Measurements from ENCODE around the gene OPHN1. TPM values are rescaled to one million over a fixed set of nuclear protein-coding genes. Genes with fewer than 3 reads are reported as not detected.

Gene OPHN1
- total and polyA plus RNA-seq, 7 donors, result 0.92 to 19.4 (median 6.9) TPM

- WGBS, 2 donors, result 63 to 88% methylated on average over 3 of the region's 3 CpGs
- Histone ChIP-seq H3K27me3 (no peaks in the 10 kb centered on the region), H3K36me3 (peaks cover 0 to 11% (median 0%) of the 10 kb centered on the region in 4 donors), H3K9me3 (no peaks in the 10 kb centered on the region), H3K27ac (no peak overlapping the region), H3K4me1 (no peaks in the 10 kb centered on the region), H3K4me3 (no peak overlapping the region)
- no peak for DNase-seq
- TF ChIP-seq POLR2A (IDR thresholded peaks at IDR 0.05) (no peak), CTCF (IDR thresholded peaks at IDR 0.05) (no peak), POLR2AphosphoS5 (IDR thresholded peaks at IDR 0.05) (no peak), EP300 (IDR thresholded peaks at IDR 0.05) (no peak)
- intact Hi-C loops (cut with DNase I), result no loop called here
These were observed 240.1 kb downstream of the OPHN1 start for GRCh38 chrX:68193234-68193633.

GRCh38 chrX:68190799-68191198 is 242.5 kb downstream of the OPHN1 start:
- Histone ChIP-seq H3K36me3 (peaks cover 0 to 9% (median 0%) of the 10 kb centered on the region in 4 donors), H3K9me3 (no peaks in the 10 kb centered on the region), H3K27me3 (no peaks in the 10 kb centered on the region), H3K4me3 (no peak overlapping the region), H3K4me1 (no peaks in the 10 kb centered on the region), H3K27ac (no peak overlapping the region)
- no peak for DNase-seq
- TF ChIP-seq POLR2AphosphoS5 (IDR thresholded peaks at IDR 0.05), result no peak
- no peak for TF ChIP-seq CTCF (IDR thresholded peaks at IDR 0.05)
- TF ChIP-seq POLR2A (IDR thresholded peaks at IDR 0.05), result no peak
- no peak for TF ChIP-seq EP300 (IDR thresholded peaks at IDR 0.05)
- WGBS, 2 donors, result 88 to 92% methylated on average over 2 of the region's 2 CpGs
- intact Hi-C loops (cut with DNase I), result no loop called here

GRCh38 chrX:68186552-68187262 is 246.6 kb downstream of the OPHN1 start:
- no peaks in the 10 kb centered on the region for H3K27me3 ChIP-seq
- WGBS, 2 donors, result 8 to 20% methylated on average over 2 of the region's 2 CpGs
- no peaks in the 10 kb centered on the region for H3K9me3 ChIP-seq
- intact Hi-C loops (cut with DNase I), result no loop called here
- H3K36me3 ChIP-seq, result peaks cover 0 to 7% (median 0%) of the 10 kb centered on the region in 4 donors
- no peaks in the 10 kb centered on the region for H3K4me1 ChIP-seq
- H3K27ac ChIP-seq, result no peak overlapping the region
- no peak overlapping the region for H3K4me3 ChIP-seq
- TF ChIP-seq EP300 (IDR thresholded peaks at IDR 0.05), result no peak
- no peak for TF ChIP-seq POLR2AphosphoS5 (IDR thresholded peaks at IDR 0.05)
- no peak for TF ChIP-seq CTCF (IDR thresholded peaks at IDR 0.05)
- TF ChIP-seq POLR2A (IDR thresholded peaks at IDR 0.05), result no peak
- no peak for DNase-seq

- H3K27ac ChIP-seq, result no peak overlapping the region
- no peaks in the 10 kb centered on the region for H3K4me1 ChIP-seq
- TF ChIP-seq POLR2AphosphoS5 (IDR thresholded peaks at IDR 0.05) (no peak), POLR2A (IDR thresholded peaks at IDR 0.05) (no peak), EP300 (IDR thresholded peaks at IDR 0.05) (no peak), CTCF (IDR thresholded peaks at IDR 0.05) (no peak)
- no peaks in the 10 kb centered on the region for H3K9me3 ChIP-seq
- intact Hi-C loops (cut with DNase I), result no loop called here
- DNase-seq, result no peak
- H3K27me3 ChIP-seq, result no peaks in the 10 kb centered on the region
- no peaks in the 10 kb centered on the region for H3K36me3 ChIP-seq
- no peak overlapping the region for H3K4me3 ChIP-seq
- 86 to 88% methylated on average over 1 of the region's 1 CpG for WGBS, 2 donors
These were observed 248.1 kb downstream of the OPHN1 start for GRCh38 chrX:68185161-68185560.
